Activated CD4-positive, alpha-beta T cell treated with anti-CD3 and anti-CD28 coated beads, Interleukin-2, amount 10 ng/mL, durations not matched to agents 24 days and 14 days (primary cell): ENCODE measurements around the gene SECISBP2L. TPM values are rescaled to one million over a fixed set of nuclear protein-coding genes. Genes with fewer than 3 reads are reported as not detected.

ENCODE experiments used
- DNase-seq: peaks from one replicate; pipeline ENCODE4 v3.0.0; 2022
- H3K27ac Mint-ChIP-seq: one replicate; pipeline ENCODE4 v1.8.0; 2022; ENCODE audit warnings: mild to moderate bottlenecking, mixed read lengths
- H3K27me3 Mint-ChIP-seq: one replicate; pipeline ENCODE4 v1.8.0; 2022; ENCODE audit warnings: mixed read lengths
- H3K36me3 Mint-ChIP-seq: one replicate; pipeline ENCODE4 v1.8.0; 2022; ENCODE audit warnings: low read depth, mild to moderate bottlenecking, mixed read lengths
- H3K4me1 Mint-ChIP-seq: one replicate; pipeline ENCODE4 v1.8.0; 2021; ENCODE audit warnings: mixed read lengths
- H3K4me3 Mint-ChIP-seq: one replicate; pipeline ENCODE4 v1.8.0; 2022; ENCODE audit warnings: mild to moderate bottlenecking, moderate library complexity, mixed read lengths
- H3K9me3 Mint-ChIP-seq: one replicate; pipeline ENCODE4 v1.8.0; 2021; ENCODE audit warnings: mixed read lengths
- intact Hi-C: fragments of 100-400 bp; cut with micrococcal nuclease; formaldehyde crosslinking; loops from one replicate; pipeline ENCODE4 v1.15.1; 2023
- total RNA-seq: library from RNA; stranded (reverse); gene quantifications from 2 replicates; pipeline ENCODE4 v1.2.3, GENCODE V29; 2022

Gene SECISBP2L
- total RNA-seq, 1 donor from 2014 or later: 40.0 TPM

- no peak overlapping the region for H3K27ac Mint-ChIP-seq
- intact Hi-C loops: no loop called here
- peaks cover 8% of the 10 kb centered on the region for H3K9me3 Mint-ChIP-seq
- no peak overlapping the region for H3K4me3 Mint-ChIP-seq
- peaks cover 12% of the 10 kb centered on the region for H3K27me3 Mint-ChIP-seq
- H3K4me1 Mint-ChIP-seq: peaks cover 2% of the 10 kb centered on the region
- H3K36me3 Mint-ChIP-seq: no peaks in the 10 kb centered on the region
- DNase-seq: no peak
These were observed 20.1 kb upstream of the SECISBP2L start for GRCh38 chr15:49066372-49066771.

- H3K4me1 Mint-ChIP-seq: peaks cover 8% of the 10 kb centered on the region
- DNase-seq: no peak
- no peak overlapping the region for H3K27ac Mint-ChIP-seq
- peaks cover 2% of the 10 kb centered on the region for H3K27me3 Mint-ChIP-seq
- intact Hi-C loops: no loop called here
- H3K9me3 Mint-ChIP-seq: peaks cover 7% of the 10 kb centered on the region
- no peaks in the 10 kb centered on the region for H3K36me3 Mint-ChIP-seq
- no peak overlapping the region for H3K4me3 Mint-ChIP-seq
These were observed 18.6 kb upstream of the SECISBP2L start for GRCh38 chr15:49064884-49065283.

GRCh38 chr15:49064281-49064653, 18.0 kb upstream of the SECISBP2L start:
- intact Hi-C loops: no loop called here
- no peak overlapping the region for H3K27ac Mint-ChIP-seq

GRCh38 chr15:49063402-49064280, 17.4 kb upstream of the SECISBP2L start:
- Mint-ChIP-seq H3K27ac (no peak overlapping the region), H3K4me1 (peaks cover 8% of the 10 kb centered on the region), H3K4me3 (no peak overlapping the region), H3K36me3 (no peaks in the 10 kb centered on the region), H3K27me3 (no peaks in the 10 kb centered on the region), H3K9me3 (no peaks in the 10 kb centered on the region)
- intact Hi-C loops: no loop called here
- DNase-seq: no peak

More at GRCh38 chr15:49064281-49064653, 18.0 kb upstream of the SECISBP2L start:
- H3K36me3 Mint-ChIP-seq: no peaks in the 10 kb centered on the region
- H3K27me3 Mint-ChIP-seq: no peaks in the 10 kb centered on the region
- DNase-seq: peak; percentile 62
- peaks cover 1% of the 10 kb centered on the region for H3K9me3 Mint-ChIP-seq
- no peak overlapping the region for H3K4me3 Mint-ChIP-seq
- H3K4me1 Mint-ChIP-seq: peaks cover 8% of the 10 kb centered on the region

GRCh38 chr15:49062900-49063299, 16.7 kb upstream of the SECISBP2L start:
- no peak for DNase-seq
- peaks cover 6% of the 10 kb centered on the region for H3K4me1 Mint-ChIP-seq
- H3K36me3 Mint-ChIP-seq: no peaks in the 10 kb centered on the region
- no peak overlapping the region for H3K4me3 Mint-ChIP-seq
- no peak overlapping the region for H3K27ac Mint-ChIP-seq
- H3K9me3 Mint-ChIP-seq: no peaks in the 10 kb centered on the region
- no peaks in the 10 kb centered on the region for H3K27me3 Mint-ChIP-seq
- intact Hi-C loops: no loop called here

- Mint-ChIP-seq H3K36me3 (no peaks in the 10 kb centered on the region), H3K27ac (no peak overlapping the region), H3K4me3 (no peak overlapping the region), H3K9me3 (no peaks in the 10 kb centered on the region), H3K4me1 (peaks cover 6% of the 10 kb centered on the region), H3K27me3 (no peaks in the 10 kb centered on the region)
- no peak for DNase-seq
- intact Hi-C loops: no loop called here
These were observed 14.7 kb upstream of the SECISBP2L start for GRCh38 chr15:49060710-49061495.

GRCh38 chr15:49059491-49059890, 13.2 kb upstream of the SECISBP2L start:
- no peak for DNase-seq
- intact Hi-C loops: no loop called here
- H3K36me3 Mint-ChIP-seq: no peaks in the 10 kb centered on the region
- H3K27me3 Mint-ChIP-seq: no peaks in the 10 kb centered on the region
- H3K4me1 Mint-ChIP-seq: peaks cover 6% of the 10 kb centered on the region
- no peaks in the 10 kb centered on the region for H3K9me3 Mint-ChIP-seq
- H3K27ac Mint-ChIP-seq: no peak overlapping the region
- no peak overlapping the region for H3K4me3 Mint-ChIP-seq

- peaks cover 6% of the 10 kb centered on the region for H3K4me1 Mint-ChIP-seq
- H3K27ac Mint-ChIP-seq: no peak overlapping the region
- H3K27me3 Mint-ChIP-seq: no peaks in the 10 kb centered on the region
- intact Hi-C loops: no loop called here
- H3K36me3 Mint-ChIP-seq: no peaks in the 10 kb centered on the region
- no peak overlapping the region for H3K4me3 Mint-ChIP-seq
- DNase-seq: no peak
- H3K9me3 Mint-ChIP-seq: no peaks in the 10 kb centered on the region
These were observed 12.3 kb upstream of the SECISBP2L start for GRCh38 chr15:49058559-49058958.

- Mint-ChIP-seq H3K27me3 (no peaks in the 10 kb centered on the region), H3K27ac (no peak overlapping the region), H3K9me3 (peaks cover 1% of the 10 kb centered on the region), H3K36me3 (no peaks in the 10 kb centered on the region), H3K4me3 (no peak overlapping the region), H3K4me1 (peaks cover 1% of the 10 kb centered on the region)
- intact Hi-C loops: no loop called here
- no peak for DNase-seq
These were observed 9.4 kb upstream of the SECISBP2L start for GRCh38 chr15:49055630-49056029.

GRCh38 chr15:49052662-49053061, 6.4 kb upstream of the SECISBP2L start:
- no peaks in the 10 kb centered on the region for H3K4me1 Mint-ChIP-seq
- DNase-seq: no peak

GRCh38 chr15:49047456-49047855, 1.2 kb upstream of the SECISBP2L start:
- peaks cover 16% of the 10 kb centered on the region for H3K4me1 Mint-ChIP-seq
- H3K27me3 Mint-ChIP-seq: no peaks in the 10 kb centered on the region
- no peak overlapping the region for H3K27ac Mint-ChIP-seq
- H3K9me3 Mint-ChIP-seq: peaks cover 5% of the 10 kb centered on the region
- no peak for DNase-seq
- peaks cover 1% of the 10 kb centered on the region for H3K36me3 Mint-ChIP-seq
- H3K4me3 Mint-ChIP-seq: no peak overlapping the region
- intact Hi-C loops: loop anchor here (5.0 kb wide), 3 partner anchors 185 to 715 kb away; partner anchors contain the start of genes DTWD1, DUT and FAM227B

More at GRCh38 chr15:49052662-49053061, 6.4 kb upstream of the SECISBP2L start:
- H3K27ac Mint-ChIP-seq: no peak overlapping the region
- H3K27me3 Mint-ChIP-seq: no peaks in the 10 kb centered on the region
- H3K4me3 Mint-ChIP-seq: no peak overlapping the region
- H3K9me3 Mint-ChIP-seq: peaks cover 5% of the 10 kb centered on the region
- intact Hi-C loops: no loop called here
- no peaks in the 10 kb centered on the region for H3K36me3 Mint-ChIP-seq

GRCh38 chr15:49045751-49046219, 461 bp downstream of the SECISBP2L start:
- intact Hi-C loops: loop anchor here (1.0 to 5.0 kb wide), 7 partner anchors 79 to 713 kb away; partner anchors contain the start of genes CEP152, COPS2, DTWD1 and DUT
- H3K9me3 Mint-ChIP-seq: peaks cover 5% of the 10 kb centered on the region
- peaks cover 25% of the 10 kb centered on the region for H3K4me1 Mint-ChIP-seq
- H3K4me3 Mint-ChIP-seq: peak overlapping the region; percentile 98
- peak overlapping the region; percentile 90 for H3K27ac Mint-ChIP-seq
- DNase-seq: peak; percentile 75
- H3K27me3 Mint-ChIP-seq: no peaks in the 10 kb centered on the region
- H3K36me3 Mint-ChIP-seq: peaks cover 13% of the 10 kb centered on the region

GRCh38 chr15:49044766-49045606, 1.3 kb downstream of the SECISBP2L start:
- Mint-ChIP-seq H3K36me3 (peaks cover 13% of the 10 kb centered on the region), H3K4me1 (peaks cover 26% of the 10 kb centered on the region), H3K4me3 (peak overlapping the region; percentile 98), H3K9me3 (no peaks in the 10 kb centered on the region), H3K27ac (peak overlapping the region; percentile 90), H3K27me3 (no peaks in the 10 kb centered on the region)
- DNase-seq: no peak
- intact Hi-C loops: loop anchor here (2.0 to 5.0 kb wide), 4 partner anchors 78 to 713 kb away; partner anchors contain the start of genes DTWD1, DUT and FAM227B
